Panc1 (cell line): ENCODE measurements around the gene DLG3. TPM values are rescaled to one million over a fixed set of nuclear protein-coding genes. Genes with fewer than 3 reads are reported as not detected.
A peak's percentile ranks its signal among the peaks of the same experiment; 100 is the strongest.

Experiments
- ATAC-seq: fragments of 200-7000 bp; cut with Tn5 transposase; 2 replicates; pipeline ENCODE4 v1.9.1; 2020; ENCODE audit warnings: mild to moderate bottlenecking, moderate library complexity
- BruUV-seq: library from RNA; stranded (reverse); fragments of 400-500 nt; replicated peaks from 2 replicates; lab custom pipeline; 2021; lab: Mats Ljungman, UMichigan
- CTCF ChIA-PET: fragments of 300-600 bp; sonication (Branson Sonifier 250); formaldehyde crosslinking; loops from one replicate; lab custom pipeline; 2022; ENCODE audit warnings: antibody characterized with exemption; lab: Charles Lee
- POLR2A ChIA-PET: fragments of 300-600 bp; sonication (Branson Sonifier 250); formaldehyde crosslinking; loops from one replicate; lab custom pipeline; 2022; ENCODE audit warnings: antibody characterized with exemption; lab: Charles Lee
- DNase-seq: peaks from one replicate; pipeline ENCODE4 v3.0.0-alpha.2; 2010; ENCODE audit warnings: low read depth, low spot score
- H3K27ac ChIP-seq: 2 replicates; pipeline ENCODE4 v1.5.1; 2011; ENCODE audit warnings: mild to moderate bottlenecking, low read length, inconsistent platforms
- H3K27me3 ChIP-seq: fragments of 200-500 bp; sonication (Bioruptor generic); 2 replicates; pipeline ENCODE4 v1.6.0; 2014; ENCODE audit warnings: low read length, inconsistent platforms; ENCODE audit not compliant: control insufficient read depth, insufficient read depth
- H3K36me3 ChIP-seq: fragments of 200-500 bp; sonication (Bioruptor generic); 2 replicates; pipeline ENCODE4 v1.5.1; 2014; ENCODE audit warnings: inconsistent platforms, mild to moderate bottlenecking, low read length, moderate library complexity; ENCODE audit not compliant: control insufficient read depth, insufficient read depth
- H3K4me1 ChIP-seq: 2 replicates; pipeline ENCODE4 v1.5.1; 2011; ENCODE audit warnings: inconsistent platforms, mild to moderate bottlenecking, low read length, moderate library complexity; ENCODE audit not compliant: control insufficient read depth, insufficient read depth
- H3K4me3 ChIP-seq, 2 experiments: 2 replicates each; pipeline ENCODE4 v1.5.1; 2011 to 2012; ENCODE audit warnings: low read depth in 2 of 2, low read length in 2 of 2, mild to moderate bottlenecking in 2 of 2, inconsistent platforms in 1 of 2, moderate library complexity in 1 of 2
- H3K9me3 ChIP-seq: fragments of 200-500 bp; sonication (Bioruptor generic); 2 replicates; pipeline ENCODE4 v1.5.1; 2014; ENCODE audit warnings: low read depth, mild to moderate bottlenecking, inconsistent platforms, low read length, moderate library complexity; ENCODE audit not compliant: control insufficient read depth, insufficient read depth
- CTCF ChIP-seq: fragments of 450-650 bp; IDR thresholded peaks from 2 replicates; pipeline ENCODE4 v1.5.1; 2017; ENCODE audit warnings: mild to moderate bottlenecking
- POLR2AphosphoS5 ChIP-seq: IDR thresholded peaks from 2 replicates; pipeline ENCODE4 v1.6.1; 2012; ENCODE audit warnings: mild to moderate bottlenecking, low read depth, low read length, moderate library complexity
- REST ChIP-seq, 2 experiments: IDR thresholded peaks; 2 replicates each; pipeline ENCODE4 v1.6.1; 2011 to 2012; ENCODE audit warnings: low read depth in 2 of 2, control low read depth in 1 of 2, low read length in 1 of 2, mild to moderate bottlenecking in 1 of 2, moderate library complexity in 1 of 2; ENCODE audit not compliant: insufficient read depth in 1 of 2
- SIN3A ChIP-seq: IDR thresholded peaks from 2 replicates; pipeline ENCODE4 v1.6.1; 2012; ENCODE audit warnings: low read depth, mild to moderate bottlenecking, low read length, moderate library complexity, borderline replicate concordance; ENCODE audit not compliant: insufficient read depth
- TCF7L2 ChIP-seq: IDR thresholded peaks from 2 replicates; pipeline ENCODE4 v1.6.1; 2011; ENCODE audit warnings: mild to moderate bottlenecking, low read depth, low read length, inconsistent platforms
- in situ Hi-C: cut with HindIII; loops from 2 replicates; pipeline ENCODE4 v1.10.0; 2016; ENCODE audit warnings: low sequenced_read_pairs, low pct_unique_long_range_greater_than_20kb
- intact Hi-C: fragments of 100-400 bp; cut with micrococcal nuclease; formaldehyde crosslinking; loops from one replicate; pipeline ENCODE4 v1.10.0; 2022; ENCODE audit not compliant: unreplicated experiment
- total RNA-seq: library from RNA; stranded (reverse); gene quantifications from one replicate; pipeline ENCODE4 v1.2.1, GENCODE V29; 2021; ENCODE audit not compliant: unreplicated experiment

Gene DLG3
- total RNA-seq, 1 experiment from 2014 or later = 3.0 TPM

GRCh38 chrX:70456256-70456655 is 11.6 kb downstream of the DLG3 start:
- no peak overlapping the region for H3K27ac ChIP-seq
- peaks cover 5% of the 10 kb centered on the region for H3K4me1 ChIP-seq
- in situ Hi-C loops (no loop called here), intact Hi-C loops (loop anchor here (10.0 kb wide), 1 partner anchor 99 kb away; no protein-coding TSS in a partner anchor)
- ATAC-seq (no peak), DNase-seq (no peak)
- H3K27me3 ChIP-seq = no peaks in the 10 kb centered on the region
- H3K9me3 ChIP-seq = no peaks in the 10 kb centered on the region
- CTCF ChIA-PET = interaction anchor here (0.6 kb wide), 1 partner anchor 288 kb away, joined by 4 read pairs; no protein-coding TSS in a partner anchor
- H3K4me3 ChIP-seq = peak overlapping the region in 1 of 2 experiments; percentile 38; a peak in 2 of 4 replicates
- no peak for TF ChIP-seq SIN3A
- no peak for TF ChIP-seq POLR2AphosphoS5
- no peak for TF ChIP-seq REST (IDR thresholded peaks at IDR 0.05; ENCODE audit: insufficient read depth in 1 of 2, low read depth in 2 of 2, low read length in 1 of 2)
- TF ChIP-seq TCF7L2 = no peak
- no peak for TF ChIP-seq CTCF
- H3K36me3 ChIP-seq = no peaks in the 10 kb centered on the region
- BruUV-seq = no TSS peak
- POLR2A ChIA-PET = no interaction called here

GRCh38 chrX:70461026-70461425 is 16.4 kb downstream of the DLG3 start:
- Histone ChIP-seq H3K27ac (no peak overlapping the region), H3K36me3 (no peaks in the 10 kb centered on the region), H3K27me3 (no peaks in the 10 kb centered on the region), H3K9me3 (no peaks in the 10 kb centered on the region), H3K4me3 (no peak overlapping the region), H3K4me1 (no peaks in the 10 kb centered on the region; the same call in 1 of the 2 replicates)
- POLR2A ChIA-PET = no interaction called here
- intact Hi-C loops = no loop called here
- no TSS peak for BruUV-seq
- CTCF ChIA-PET = no interaction called here
- in situ Hi-C loops = no loop called here
- ATAC-seq (no peak), DNase-seq (no peak)
- TF ChIP-seq SIN3A (no peak), CTCF (no peak), POLR2AphosphoS5 (no peak), REST (IDR thresholded peaks at IDR 0.05; ENCODE audit: insufficient read depth in 1 of 2, low read depth in 2 of 2, low read length in 1 of 2) (no peak), TCF7L2 (no peak)
